ENCODE results near the gene AR.

AR gene

DNA sequence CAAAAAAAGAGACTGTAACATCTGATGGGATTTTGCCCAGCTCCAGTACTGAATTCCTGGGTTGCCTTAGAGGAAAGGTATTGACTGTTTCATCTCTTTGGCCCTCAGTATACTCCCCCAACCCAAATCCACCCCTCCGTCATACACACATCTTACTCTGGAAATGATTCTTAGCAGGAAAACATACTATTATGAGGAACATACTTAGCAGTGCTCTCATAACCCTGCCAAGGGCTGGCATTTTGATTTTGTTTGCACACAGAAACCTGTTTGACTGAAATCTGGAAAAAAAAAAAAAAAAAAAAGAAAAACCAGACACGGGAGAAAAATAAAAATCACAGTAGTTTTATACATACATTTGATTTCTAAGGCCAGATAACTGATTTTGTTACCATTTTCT lies 19.4 kb upstream of the AR start:
- TF ChIP-seq CTCF (IDR thresholded peaks at IDR 0.05; ENCODE audit: control insufficient read depth, extremely low read depth, insufficient read depth): no peak
- DNase-seq (ENCODE audit: low read depth): peak; percentile 50
- H3K4me3 ChIP-seq (ENCODE audit: low read depth, low read length): peak overlapping the region; percentile 21; the same call in 1 of the 2 replicates

DNA sequence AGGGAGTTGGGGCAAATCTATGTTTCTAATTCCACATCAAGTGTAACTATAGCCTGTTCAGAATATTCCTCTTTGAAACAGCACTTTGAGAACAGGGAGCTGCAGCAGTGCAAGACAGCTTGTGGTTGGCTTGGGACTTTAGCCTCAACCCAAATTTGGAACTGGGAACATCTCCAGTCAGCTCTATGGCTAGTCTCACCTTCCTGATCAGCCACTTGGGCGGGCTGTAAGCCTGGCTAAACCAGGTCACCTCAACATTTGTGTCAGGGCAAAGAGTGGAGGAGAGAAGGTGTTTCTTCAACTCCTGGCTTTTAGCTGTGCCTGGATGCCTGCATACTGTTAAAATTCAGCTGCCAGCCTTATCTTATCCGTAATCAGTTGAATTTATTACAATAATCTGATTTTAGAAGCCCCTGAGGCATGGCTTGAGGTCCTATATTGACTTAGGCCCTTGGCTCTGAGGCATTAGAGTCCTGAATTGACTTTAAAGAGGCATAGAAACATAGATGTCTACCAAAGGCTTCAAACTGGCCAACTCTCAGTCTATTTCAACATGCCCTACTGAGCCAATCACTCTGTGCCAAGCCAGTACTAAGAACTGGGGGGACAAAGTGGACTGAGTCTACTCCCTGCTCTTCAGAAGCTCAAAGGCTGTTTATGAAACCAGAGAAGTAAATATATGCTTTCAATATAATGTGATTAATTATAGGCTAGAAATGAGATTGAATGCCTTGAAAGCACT lies 18.7 kb upstream of the AR start:
- no peak for DNase-seq (ENCODE audit: low read depth)

DNA sequence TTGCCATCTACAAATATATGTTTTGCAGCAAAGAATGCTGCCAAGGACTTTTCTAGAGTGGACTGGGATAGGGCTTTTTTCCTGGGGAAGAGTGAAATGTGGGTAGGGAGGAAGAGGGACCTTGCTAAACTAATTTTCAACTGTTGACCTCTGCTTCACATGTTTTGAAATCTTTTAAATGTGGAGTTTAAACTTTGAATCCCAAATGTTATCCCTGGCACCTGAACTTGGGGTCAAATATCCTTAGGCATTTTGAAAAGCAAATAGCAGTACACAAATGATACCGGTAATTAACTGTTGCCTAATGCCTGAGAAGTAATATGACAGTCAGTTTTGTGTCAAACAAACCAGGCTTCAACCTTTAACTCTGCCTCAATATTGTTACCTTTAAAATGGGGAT lies 7.3 kb upstream of the AR start:
- no peak overlapping the region for H3K4me3 ChIP-seq (ENCODE audit: low read depth, low read length)
- DNase-seq (ENCODE audit: low read depth): no peak
- no peak for TF ChIP-seq CTCF (IDR thresholded peaks at IDR 0.05; ENCODE audit: control insufficient read depth, extremely low read depth, insufficient read depth)

More for the DNA sequence above, 18.7 kb upstream of the AR start:
- no peak for TF ChIP-seq CTCF (IDR thresholded peaks at IDR 0.05; ENCODE audit: control insufficient read depth, extremely low read depth, insufficient read depth)
- H3K4me3 ChIP-seq (ENCODE audit: low read depth, low read length): no peak overlapping the region

DNA sequence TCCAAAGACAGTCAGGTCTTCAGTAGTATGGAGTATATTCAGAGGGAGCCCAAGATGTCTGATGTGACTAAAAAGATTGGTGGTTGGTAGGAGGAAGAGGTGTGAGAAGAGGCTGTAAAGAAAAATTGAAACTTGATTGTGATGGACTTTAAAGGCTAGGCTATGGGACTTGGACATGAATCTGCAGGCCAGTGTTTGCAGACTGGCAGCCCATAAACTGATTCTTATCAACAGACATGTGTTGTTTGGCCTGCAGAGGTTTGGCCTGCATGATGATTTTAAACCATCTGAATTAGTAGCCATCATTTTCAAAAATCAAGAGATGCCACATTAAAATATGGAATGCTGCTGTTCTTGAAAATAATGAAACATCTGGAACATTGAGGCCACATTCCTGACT lies 5.4 kb upstream of the AR start:
- DNase-seq (ENCODE audit: low read depth): no peak
- H3K4me3 ChIP-seq (ENCODE audit: low read depth, low read length): no peak overlapping the region
- no peak for TF ChIP-seq CTCF (IDR thresholded peaks at IDR 0.05; ENCODE audit: control insufficient read depth, extremely low read depth, insufficient read depth)

DNA sequence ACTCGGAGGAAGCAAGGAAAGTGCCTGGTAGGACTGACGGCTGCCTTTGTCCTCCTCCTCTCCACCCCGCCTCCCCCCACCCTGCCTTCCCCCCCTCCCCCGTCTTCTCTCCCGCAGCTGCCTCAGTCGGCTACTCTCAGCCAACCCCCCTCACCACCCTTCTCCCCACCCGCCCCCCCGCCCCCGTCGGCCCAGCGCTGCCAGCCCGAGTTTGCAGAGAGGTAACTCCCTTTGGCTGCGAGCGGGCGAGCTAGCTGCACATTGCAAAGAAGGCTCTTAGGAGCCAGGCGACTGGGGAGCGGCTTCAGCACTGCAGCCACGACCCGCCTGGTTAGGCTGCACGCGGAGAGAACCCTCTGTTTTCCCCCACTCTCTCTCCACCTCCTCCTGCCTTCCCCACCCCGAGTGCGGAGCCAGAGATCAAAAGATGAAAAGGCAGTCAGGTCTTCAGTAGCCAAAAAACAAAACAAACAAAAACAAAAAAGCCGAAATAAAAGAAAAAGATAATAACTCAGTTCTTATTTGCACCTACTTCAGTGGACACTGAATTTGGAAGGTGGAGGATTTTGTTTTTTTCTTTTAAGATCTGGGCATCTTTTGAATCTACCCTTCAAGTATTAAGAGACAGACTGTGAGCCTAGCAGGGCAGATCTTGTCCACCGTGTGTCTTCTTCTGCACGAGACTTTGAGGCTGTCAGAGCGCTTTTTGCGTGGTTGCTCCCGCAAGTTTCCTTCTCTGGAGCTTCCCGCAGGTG lies 637 bp downstream of the AR start:
- no peak for TF ChIP-seq CTCF (IDR thresholded peaks at IDR 0.05; ENCODE audit: control insufficient read depth, extremely low read depth, insufficient read depth)
- H3K4me3 ChIP-seq (ENCODE audit: low read depth, low read length): peak overlapping the region; percentile 82
- no peak for DNase-seq (ENCODE audit: low read depth)

- H3K4me3 ChIP-seq (ENCODE audit: low read depth, low read length): peak overlapping the region; percentile 82
- DNase-seq (ENCODE audit: low read depth): no peak
Observed at GRCh38 chrX:67545036-67545821, 1.4 kb downstream of the AR start.

More at GRCh38 chrX:67545036-67545821, 1.4 kb downstream of the AR start:
- no peak for TF ChIP-seq CTCF (IDR thresholded peaks at IDR 0.05; ENCODE audit: control insufficient read depth, extremely low read depth, insufficient read depth)

Measured in LNCaP clone FGC (cell line).